M059J (cell line): ENCODE results near the gene SLC6A5. TPM values are rescaled to one million over a fixed set of nuclear protein-coding genes. Genes with fewer than 3 reads are reported as not detected.
A peak's percentile ranks its signal among the peaks of the same experiment; 100 is the strongest.
"Not testable (repeated sequence)": the region's sequence is repeated elsewhere in the genome, so short reads cannot be mapped to it uniquely, and the experiment has no call there.

ENCODE experiments used
- DNase-seq: peaks from one replicate; pipeline ENCODE4 v3.0.0-alpha.2; 2012; ENCODE audit warnings: low read depth
- total RNA-seq: library from RNA; depleted of rRNA; stranded (reverse); fragments of >200 nt; shearing (Covaris generic); gene quantifications from 2 replicates; pipeline ENCODE4 v1.2.3, GENCODE V29; 2014; rRNA removed

Gene SLC6A5
- total RNA-seq: not detected in 2 replicates

- peak; percentile 44 for DNase-seq
Measured at GRCh38 chr11:20599221-20600019, at the start of gene SLC6A5. Gene SLC6A5 (plus strand): TSS chr11:20599608. CDS start chr11:20599673, 65 bp downstream.

DNA sequence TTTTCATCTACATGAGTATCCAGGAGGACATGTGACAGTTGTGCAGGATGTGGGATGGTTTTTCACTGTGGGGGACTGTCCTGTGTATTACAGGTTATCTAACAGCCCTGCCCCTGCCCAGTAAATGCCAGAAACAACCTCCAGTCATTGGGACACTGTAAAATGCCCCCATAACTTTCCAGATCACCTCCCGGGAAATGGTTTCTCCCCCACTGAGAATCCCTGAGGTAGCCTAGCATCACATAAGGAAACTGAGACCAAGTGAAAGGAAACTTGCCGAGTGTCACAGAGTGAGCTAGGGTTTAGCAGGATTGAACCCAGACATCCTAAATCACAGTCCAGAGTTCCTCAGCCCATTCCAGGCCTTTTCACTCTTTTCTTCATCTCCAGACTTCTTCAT lies 48.3 kb upstream of the SLC6A5 start:
- no peak for DNase-seq

- DNase-seq: no peak
Measured at GRCh38 chr11:20555783-20556182, 43.6 kb upstream of the SLC6A5 start.

DNA sequence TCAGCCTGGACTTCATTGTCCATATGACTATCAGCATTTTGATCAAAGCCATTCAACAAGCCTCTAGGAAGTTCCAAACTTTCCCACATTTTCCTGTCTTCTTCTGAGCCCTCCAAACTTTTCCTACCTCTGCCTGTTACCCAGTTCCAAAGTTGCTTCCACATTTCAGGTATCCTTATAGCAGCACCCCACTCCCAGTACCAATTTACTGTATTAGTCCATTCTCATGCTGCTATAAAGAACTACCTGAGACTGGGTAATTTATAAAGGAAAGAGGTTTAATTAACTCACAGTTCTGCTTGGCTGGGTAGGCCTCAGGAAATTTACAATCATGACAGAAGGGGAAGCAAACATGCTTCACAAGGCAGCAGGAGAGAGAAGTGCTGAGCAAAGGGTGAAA lies 43.0 kb upstream of the SLC6A5 start:
- DNase-seq: not testable (repeated sequence)

GRCh38 chr11:20558741-20559140 lies 40.7 kb upstream of the SLC6A5 start:
- no peak for DNase-seq

GRCh38 chr11:20559523-20560300 lies 39.7 kb upstream of the SLC6A5 start:
- no peak for DNase-seq

DNA sequence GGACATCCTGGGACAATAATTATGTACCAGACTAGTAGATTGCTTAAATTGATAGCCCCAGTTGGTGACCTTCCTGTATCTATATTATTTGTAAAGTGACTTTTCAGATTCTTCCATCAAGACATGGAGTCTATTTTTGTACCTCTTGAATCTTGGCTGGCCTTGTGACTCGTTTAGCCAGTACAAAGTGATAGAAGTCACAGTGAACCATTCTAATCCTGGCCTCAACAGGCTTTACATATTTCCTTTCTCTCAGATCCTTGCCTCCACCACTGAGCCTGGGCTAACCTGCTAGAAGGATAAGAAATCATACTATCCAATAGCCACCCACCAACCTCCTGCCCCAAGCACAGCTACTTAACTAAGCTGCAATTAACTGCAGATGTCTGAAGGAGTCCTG lies 37.5 kb upstream of the SLC6A5 start:
- DNase-seq: no peak

DNA sequence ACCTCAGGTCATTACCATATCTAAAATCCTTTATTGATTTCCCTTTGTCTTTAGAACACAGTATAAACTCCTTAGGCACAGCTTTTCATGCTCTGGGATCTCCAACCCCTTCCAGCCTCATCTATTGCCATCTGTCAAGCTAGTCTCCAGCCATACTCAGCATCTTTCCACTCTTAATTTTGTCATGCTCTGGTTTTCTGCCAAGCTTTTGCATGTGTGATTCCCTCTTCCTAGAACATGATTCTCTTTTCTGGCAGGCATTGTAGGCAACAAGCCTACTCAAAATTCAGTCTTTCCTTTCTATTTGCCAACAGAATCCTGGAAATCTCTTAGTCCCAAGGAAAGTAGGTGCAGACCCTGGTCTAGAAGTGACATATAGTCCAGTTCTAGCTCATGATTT lies 35.5 kb upstream of the SLC6A5 start:
- no peak for DNase-seq

DNA sequence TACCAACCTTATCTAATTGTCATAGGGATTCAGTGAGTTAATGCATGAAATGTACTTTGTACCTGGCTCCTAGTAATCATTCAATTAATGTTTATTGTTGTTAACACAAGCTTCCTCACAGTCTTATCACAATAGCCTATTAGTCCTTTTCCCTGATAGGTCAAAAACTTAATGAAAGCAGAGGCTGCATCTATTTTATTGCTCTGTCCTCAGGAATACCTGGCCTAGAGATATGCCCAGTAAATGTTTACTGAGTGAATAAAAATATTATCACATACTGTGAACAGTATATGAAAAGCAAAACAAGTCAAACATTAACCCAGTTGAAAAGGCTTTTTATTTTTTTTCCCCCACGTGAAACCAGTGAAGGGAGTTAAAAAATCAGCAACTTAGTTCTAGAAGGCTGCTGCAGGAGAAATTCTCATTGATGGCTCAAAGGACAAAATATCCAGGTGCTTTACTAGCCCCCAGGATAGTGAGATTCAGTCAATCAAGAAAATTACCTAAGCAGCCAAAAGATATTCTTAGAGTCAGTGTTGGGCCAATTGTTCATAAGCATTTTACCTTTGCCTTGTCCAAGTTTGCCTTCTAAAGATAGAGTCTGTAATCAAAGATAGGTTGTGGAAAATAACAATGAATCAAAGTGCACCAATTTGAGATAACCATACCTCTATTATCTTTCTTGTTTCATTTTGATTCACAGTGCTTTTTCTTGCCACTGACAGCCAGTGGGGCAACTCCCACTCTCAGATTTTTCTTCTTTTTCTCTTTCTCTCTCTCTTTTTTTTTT lies 34.4 kb upstream of the SLC6A5 start:
- DNase-seq: no peak

GRCh38 chr11:20566115-20566514 lies 33.3 kb upstream of the SLC6A5 start:
- not testable (repeated sequence) for DNase-seq

DNA sequence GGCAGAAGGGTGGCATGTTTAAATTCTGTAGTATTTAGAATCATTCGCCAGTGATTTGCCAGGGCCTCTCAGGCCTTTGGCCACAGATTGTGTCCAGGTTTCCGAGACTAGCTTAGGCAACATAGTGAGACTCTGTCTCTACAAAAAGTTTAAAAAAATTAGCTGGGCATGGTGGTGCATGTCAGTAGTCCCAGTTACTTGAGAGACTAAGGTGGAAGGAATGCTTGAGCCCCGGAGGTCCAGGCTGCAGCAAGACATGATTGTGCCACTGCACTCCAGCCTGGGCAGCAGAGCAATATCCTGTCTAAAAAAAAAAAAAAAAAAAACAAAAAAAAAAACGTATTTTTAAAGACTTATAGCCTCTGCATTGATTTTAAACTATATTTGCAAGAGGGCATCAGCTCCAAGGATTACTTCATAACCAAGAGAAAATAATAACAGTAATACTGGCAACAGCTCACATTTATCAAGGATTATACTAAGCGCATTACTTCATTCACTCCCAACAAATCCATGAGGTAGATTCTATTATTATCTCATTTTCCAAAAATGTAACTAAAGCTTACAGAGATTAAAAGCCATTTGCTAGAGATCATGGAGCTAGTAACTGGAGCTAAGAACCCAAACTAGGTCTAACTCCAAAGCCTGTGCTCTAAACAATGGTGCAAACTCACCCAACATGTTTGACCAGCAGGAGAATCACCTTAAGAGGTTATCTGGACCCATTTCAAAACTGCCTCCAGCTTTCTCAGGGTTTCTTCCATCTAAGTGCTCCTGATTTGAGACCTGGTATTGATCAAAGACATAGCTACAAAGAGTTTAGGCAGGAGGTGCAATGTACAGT lies 32.6 kb upstream of the SLC6A5 start:
- DNase-seq: no peak

GRCh38 chr11:20579725-20580124 lies 19.7 kb upstream of the SLC6A5 start:
- DNase-seq: not testable (repeated sequence)

- DNase-seq: no peak
Measured at GRCh38 chr11:20583201-20583600, 16.2 kb upstream of the SLC6A5 start.

- DNase-seq: peak; percentile 25
Measured at GRCh38 chr11:20584093-20584774, 15.2 kb upstream of the SLC6A5 start.

GRCh38 chr11:20589796-20590195 lies 9.6 kb upstream of the SLC6A5 start:
- no peak for DNase-seq

DNA sequence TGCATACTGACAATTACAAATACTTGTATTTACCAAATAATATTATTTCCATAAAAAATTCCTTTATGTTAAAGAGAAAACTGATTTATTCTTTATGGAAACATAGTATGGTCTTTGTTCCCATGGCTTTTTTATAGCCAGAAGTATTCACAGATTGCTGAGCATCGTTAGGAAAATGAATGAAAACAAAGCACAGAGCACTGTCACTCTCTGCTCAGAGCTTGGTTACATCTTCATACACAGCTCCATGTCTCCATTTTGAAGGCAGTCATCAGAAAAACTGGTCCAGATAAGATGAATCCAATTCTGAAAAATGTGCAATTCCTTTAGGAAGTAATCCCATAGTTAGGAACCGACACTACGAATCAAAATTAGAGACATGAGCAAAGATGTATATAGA lies 9.0 kb upstream of the SLC6A5 start:
- DNase-seq: no peak

DNA sequence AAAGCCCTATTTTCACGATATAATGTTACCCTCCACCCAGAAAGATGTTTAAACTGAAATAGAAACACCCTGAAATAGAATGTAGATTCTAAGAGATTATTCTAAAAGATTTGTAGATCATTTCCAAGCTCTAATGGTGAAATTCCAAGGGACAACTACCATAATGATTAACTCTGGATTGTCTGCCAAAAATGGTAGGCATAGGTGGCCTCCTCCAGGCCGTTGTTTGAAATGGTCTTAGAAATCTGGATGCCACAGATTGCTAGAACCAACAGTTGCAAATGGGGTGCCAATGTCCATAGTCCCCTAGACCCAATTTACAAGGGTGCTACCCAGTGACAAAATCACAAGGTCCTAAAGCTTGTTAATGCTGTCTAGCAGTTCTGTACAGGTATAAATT lies 6.7 kb upstream of the SLC6A5 start:
- no peak for DNase-seq

DNA sequence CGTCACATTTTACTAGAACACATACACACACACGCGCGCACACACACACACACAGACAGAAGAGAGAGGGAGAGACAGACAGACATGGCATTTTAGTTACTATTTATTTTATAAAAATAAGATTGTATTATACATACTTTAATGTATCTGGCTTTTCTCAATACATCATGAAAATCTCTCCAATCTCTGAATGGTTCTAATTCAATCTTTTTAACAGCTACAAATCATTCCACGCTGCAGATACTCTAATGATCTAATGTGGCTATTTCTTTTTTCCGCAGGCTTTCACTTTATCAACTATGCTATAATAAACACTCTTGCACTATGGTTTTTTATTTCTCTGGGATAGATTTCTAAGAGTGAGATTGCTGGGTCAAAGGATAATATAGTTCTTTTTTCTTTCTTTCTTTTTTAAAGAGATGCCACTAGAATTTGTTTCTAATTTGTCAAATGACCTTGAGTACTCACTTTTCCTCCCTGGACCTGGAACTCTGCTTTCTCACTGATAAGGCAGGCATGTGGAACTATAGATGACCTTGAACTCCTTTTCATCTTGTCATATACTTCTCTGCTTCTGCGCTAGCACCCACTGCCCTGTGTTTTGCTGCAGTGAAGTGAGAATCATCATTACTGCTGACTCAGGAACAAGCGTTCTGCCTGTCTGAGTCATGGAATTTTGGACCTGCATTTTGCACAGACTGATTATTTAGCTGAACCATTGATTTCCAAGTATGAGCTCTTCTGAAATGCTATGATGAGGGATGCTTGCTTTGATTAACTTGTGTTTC lies 4.9 kb upstream of the SLC6A5 start:
- no peak for DNase-seq

DNA sequence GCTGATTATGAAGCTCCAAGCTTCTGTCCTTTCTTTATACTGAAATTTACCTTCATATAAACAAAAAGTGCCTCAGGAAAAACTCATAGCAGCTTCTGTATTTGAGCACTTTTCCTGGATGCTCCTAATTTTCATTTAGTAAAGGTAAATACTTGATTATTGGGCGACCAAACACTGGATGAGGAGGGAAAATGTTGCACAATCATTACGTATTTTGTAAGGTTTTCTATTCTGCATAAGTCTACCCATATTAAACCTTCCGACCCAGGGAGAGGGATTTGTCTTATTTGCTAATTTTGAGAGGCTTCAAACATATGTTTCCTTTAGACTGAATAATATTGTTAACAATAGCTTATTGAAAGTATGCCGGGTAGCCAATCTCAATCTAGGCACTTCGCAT lies 4.3 kb upstream of the SLC6A5 start:
- no peak for DNase-seq
